ENCODE results near the gene FTCD.

The FTCD gene

GRCh38 chr21:46098303-46099141 lies 56.9 kb downstream of the FTCD start:
- DNase-seq = peak in 5 of 10 donors; percentile 7 to 83 (median 64)
- intact Hi-C loops (cut with DNase I) = no loop called here

DNA sequence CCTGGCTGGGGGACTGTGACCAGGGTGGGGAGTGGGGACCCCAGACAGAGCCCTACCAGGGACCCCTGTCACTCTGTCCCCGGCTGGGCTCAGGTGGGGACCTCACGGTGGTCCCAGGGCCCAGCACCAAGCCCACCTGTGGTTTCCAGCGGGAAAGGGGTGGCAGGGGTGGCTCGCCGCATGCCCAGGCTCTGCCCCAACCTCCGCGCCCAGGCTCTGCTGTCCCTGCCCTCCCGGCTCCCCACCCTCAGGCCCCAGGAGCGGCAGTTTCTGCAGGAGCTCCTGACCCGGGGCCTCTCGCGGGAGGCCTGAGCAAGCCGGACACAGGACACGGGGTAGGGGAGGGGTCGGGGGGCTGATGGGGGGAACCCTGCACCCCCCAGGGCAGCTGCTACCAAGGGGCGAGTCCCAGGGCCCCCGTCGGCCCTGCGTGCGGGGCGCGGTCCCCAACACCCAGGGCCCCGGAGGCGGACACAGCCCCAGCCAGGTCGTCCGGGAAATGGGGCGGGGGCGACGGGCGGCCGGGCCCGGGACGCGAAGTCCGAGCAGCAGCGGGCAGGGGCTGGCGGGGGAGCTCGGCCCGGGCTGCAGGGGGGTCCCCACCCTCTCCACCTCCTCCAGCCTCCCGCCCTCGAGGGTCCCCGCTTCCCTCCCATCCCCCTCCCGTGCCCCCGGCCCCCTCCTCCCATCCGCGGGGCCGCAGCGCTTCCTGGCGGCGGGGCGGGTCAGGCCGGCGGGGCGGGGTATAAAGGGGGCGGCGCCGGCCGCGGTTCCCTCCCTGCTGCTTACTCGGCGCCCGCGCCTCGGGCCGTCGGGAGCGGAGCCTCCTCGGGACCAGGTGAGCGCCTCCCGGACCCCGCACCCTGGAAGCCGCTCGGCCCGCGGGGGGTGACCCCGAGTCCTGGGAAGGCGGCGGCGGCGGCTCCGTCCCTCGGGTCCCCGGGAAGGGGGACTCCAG lies 57.8 kb downstream of the FTCD start, which contains the start of gene COL6A2:
Gene COL6A2, plus strand, starts transcription at position 777 of the 958 bp plus-strand sequence.
- intact Hi-C loops (cut with DNase I) = no loop called here
- DNase-seq = peak in 4 of 10 donors; percentile 7 to 82 (median 40)

GRCh38 chr21:46096596-46097335 lies 58.6 kb downstream of the FTCD start:
- peak in 3 of 10 donors; percentile 2 to 74 (median 49) for DNase-seq

DNA sequence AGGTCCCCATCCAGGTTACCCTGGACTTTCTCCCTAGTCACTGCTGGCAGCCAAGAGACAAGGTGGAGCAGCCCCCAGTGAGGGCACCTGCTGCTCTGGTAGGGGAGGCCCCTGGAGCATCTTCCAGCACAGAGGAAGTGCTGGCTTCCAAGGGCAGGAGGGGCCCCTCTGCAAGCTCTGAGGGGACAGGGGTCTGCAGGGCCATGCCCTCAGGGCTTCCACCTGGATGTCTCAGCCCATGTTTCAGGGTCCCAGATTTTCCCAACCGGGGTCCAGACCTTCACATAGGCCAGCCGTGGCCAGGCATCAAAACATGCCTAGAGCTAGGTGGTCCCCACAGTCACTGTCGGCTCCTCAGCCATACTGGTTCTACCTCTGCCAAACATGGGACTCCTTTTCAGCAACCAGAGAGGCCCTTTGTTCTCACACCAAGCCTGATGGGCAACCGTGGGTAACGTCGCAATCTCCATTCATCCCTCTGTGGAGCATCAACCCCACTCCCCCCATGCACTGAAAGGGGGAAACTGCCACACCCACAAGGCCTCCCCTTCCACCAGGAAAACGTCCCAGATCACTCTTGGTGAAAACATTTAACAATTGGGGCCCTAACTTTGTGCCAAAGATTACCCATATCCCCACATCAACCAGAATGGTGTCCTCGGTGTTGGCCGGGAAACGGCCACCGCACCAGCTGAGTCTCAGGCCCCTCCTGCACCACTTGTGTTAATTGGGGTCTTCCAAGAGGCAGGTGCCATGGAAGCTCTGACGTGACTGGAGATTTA lies 59.4 kb downstream of the FTCD start:
- intact Hi-C loops (cut with DNase I) = no loop called here

More at GRCh38 chr21:46096596-46097335, 58.6 kb downstream of the FTCD start:
- intact Hi-C loops (cut with DNase I) = no loop called here

GRCh38 chr21:46095083-46095719 lies 60.2 kb downstream of the FTCD start:
- DNase-seq = peak in 1 of 10 donors; percentile 3
- intact Hi-C loops (cut with DNase I) = no loop called here

More for the DNA sequence above, 59.4 kb downstream of the FTCD start:
- peak in 3 of 10 donors; percentile 4 to 67 (median 36) for DNase-seq

GRCh38 chr21:46094401-46095082 lies 60.8 kb downstream of the FTCD start:
- intact Hi-C loops (cut with DNase I) = no loop called here
- DNase-seq = no peak

- peak in 1 of 10 donors; percentile 21 for DNase-seq
- intact Hi-C loops (cut with DNase I) = no loop called here
These were observed 61.5 kb downstream of the FTCD start for GRCh38 chr21:46093668-46094400.

DNA sequence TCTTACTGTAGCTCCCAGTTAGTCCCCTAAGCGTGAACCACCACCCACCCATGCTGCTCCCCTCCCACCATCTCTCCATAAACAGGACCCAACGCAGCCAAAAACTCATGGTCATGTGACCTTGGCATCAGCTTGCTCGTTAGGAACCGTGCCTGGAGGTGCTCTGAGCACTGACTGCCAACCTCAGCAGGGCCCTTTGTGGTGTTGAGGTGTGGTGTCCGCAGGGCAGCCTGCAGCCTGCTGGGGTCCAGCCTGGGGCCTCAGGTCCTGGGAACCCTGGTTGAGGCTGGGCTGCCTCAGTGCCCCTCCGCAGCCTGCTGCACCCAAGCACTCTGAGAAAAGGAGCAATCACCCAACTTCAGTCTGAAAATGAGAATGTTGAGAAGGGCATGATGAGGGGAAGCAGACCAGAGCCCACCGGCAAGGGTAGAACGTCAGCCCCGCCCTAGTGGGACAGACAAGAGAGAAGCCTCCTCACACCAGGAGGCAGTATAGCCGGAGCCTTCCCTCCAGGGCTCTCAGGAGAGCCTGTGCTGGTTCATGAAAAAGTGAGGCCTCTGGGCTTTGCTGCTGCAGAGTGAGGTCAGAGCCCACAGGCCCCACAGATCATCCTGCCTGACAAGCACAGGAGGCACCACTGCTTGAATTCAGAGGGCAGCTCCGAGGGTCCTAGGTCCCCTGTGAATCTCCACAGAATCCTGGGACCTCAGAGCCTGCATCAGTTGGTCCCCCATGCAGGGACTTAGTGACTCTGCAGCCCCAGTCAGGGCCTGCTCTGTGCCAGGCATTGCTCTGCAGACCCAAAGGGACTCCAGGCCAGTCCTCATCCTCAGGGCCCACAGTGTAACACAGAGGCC lies 62.3 kb downstream of the FTCD start:
- intact Hi-C loops (cut with DNase I) = no loop called here
- no peak for DNase-seq

DNA sequence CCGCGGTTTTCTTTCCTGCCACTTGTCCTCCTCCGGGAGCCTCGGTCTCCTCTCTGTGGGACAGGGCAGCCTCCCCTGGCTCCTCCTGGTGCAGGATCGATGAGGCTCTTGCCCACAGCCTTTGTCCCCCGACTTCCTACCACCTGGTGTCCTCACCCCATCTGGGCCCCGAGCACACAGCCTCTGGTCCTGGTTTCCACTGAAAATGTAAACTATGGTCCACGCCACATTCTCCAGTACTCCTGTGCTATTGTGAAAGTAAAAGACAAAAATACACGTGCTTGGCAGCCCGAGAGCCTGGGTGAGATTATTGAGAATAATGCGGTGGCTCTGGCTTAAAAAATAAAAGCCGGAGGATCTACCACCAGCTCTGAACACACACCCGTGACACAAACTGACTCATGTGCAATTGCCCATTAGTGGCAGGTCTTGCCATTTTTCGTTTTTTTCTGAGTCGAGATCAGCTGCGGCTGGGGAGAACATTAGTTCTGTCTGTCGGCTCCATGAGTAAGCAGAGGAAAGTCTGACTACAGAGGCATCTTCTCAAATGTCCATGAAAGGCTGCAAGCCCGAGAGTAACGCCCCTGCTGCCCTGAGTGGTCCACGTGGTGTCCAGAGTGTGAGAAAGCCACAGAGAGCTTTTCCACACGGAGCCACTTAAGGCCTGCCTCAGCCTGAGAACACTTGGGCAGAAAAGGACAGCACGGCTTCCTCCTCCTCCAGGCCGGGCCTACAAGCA lies 63.2 kb downstream of the FTCD start:
- intact Hi-C loops (cut with DNase I) = no loop called here
- DNase-seq = no peak

DNA sequence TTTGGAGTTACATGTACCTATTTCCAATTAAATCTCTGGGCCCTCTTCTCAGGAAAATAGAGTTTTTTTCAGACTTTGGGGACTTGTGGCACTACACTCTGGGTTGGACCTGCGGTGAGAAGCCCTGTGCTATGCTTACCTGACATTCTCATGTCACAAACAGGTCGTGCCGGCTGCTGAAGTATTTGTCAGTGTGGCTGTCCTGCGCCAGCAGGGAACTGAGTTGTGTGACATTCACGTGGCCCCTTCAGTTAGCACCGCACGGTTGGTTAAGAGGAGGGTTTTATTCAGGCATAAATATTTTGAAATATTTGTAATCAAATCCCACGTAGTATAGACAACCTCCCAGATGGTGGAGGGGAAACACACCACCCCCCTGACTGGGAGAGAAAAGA lies 63.8 kb downstream of the FTCD start:
- intact Hi-C loops (cut with DNase I) = no loop called here
- DNase-seq = no peak

- no peak for DNase-seq
- intact Hi-C loops (cut with DNase I) = no loop called here
These were observed 64.3 kb downstream of the FTCD start for GRCh38 chr21:46091118-46091517.

GRCh38 chr21:46089285-46089684 lies 66.1 kb downstream of the FTCD start:
- intact Hi-C loops (cut with DNase I) = no loop called here
- no peak for DNase-seq

- no peak for DNase-seq
- intact Hi-C loops (cut with DNase I) = no loop called here
These were observed 67.2 kb downstream of the FTCD start for GRCh38 chr21:46088189-46088588.

GRCh38 chr21:46087641-46088040 lies 67.7 kb downstream of the FTCD start:
- DNase-seq = no peak
- intact Hi-C loops (cut with DNase I) = no loop called here
